ENCODE results near the gene DHRSX.
"Not testable (repeated sequence)": the region's sequence is repeated elsewhere in the genome, so short reads cannot be mapped to it uniquely, and the experiment has no call there.

DHRSX gene

GRCh38 chrX:2425286-2426071 is 75.3 kb downstream of the DHRSX start:
- no peak for DNase-seq (ENCODE audit: low read depth in 2 of 2)

GRCh38 chrX:2424317-2424716 is 76.5 kb downstream of the DHRSX start:
- no peak for DNase-seq (ENCODE audit: low read depth in 2 of 2)

- DNase-seq (ENCODE audit: low read depth in 2 of 2) = no peak
These were observed 76.9 kb downstream of the DHRSX start for GRCh38 chrX:2423899-2424298.

GRCh38 chrX:2423282-2423681 is 77.5 kb downstream of the DHRSX start:
- no peak for DNase-seq (ENCODE audit: low read depth in 2 of 2)

GRCh38 chrX:2419418-2419817 is 81.4 kb downstream of the DHRSX start:
- DNase-seq (ENCODE audit: low read depth in 2 of 2) = not testable (repeated sequence)

GRCh38 chrX:2418000-2418399 is 82.8 kb downstream of the DHRSX start:
- DNase-seq (ENCODE audit: low read depth in 2 of 2) = no peak

- DNase-seq (ENCODE audit: low read depth in 2 of 2) = no peak
These were observed 83.7 kb downstream of the DHRSX start for GRCh38 chrX:2416851-2417604.

GRCh38 chrX:2414384-2414783 is 86.4 kb downstream of the DHRSX start:
- DNase-seq (ENCODE audit: low read depth in 2 of 2) = no peak

GRCh38 chrX:2413969-2414368 is 86.8 kb downstream of the DHRSX start:
- DNase-seq (ENCODE audit: low read depth in 2 of 2) = no peak

GRCh38 chrX:2412131-2412530 is 88.6 kb downstream of the DHRSX start:
- DNase-seq (ENCODE audit: low read depth in 2 of 2) = no peak

- DNase-seq (ENCODE audit: low read depth in 2 of 2) = no peak
These were observed 90.3 kb downstream of the DHRSX start for GRCh38 chrX:2410279-2411020.

- no peak for DNase-seq (ENCODE audit: low read depth in 2 of 2)
These were observed 91.0 kb downstream of the DHRSX start for GRCh38 chrX:2409796-2410195.

- no peak for DNase-seq (ENCODE audit: low read depth in 2 of 2)
These were observed 91.9 kb downstream of the DHRSX start for GRCh38 chrX:2408856-2409255.

- no peak for DNase-seq (ENCODE audit: low read depth in 2 of 2)
These were observed 93.8 kb downstream of the DHRSX start for GRCh38 chrX:2406891-2407518.

- DNase-seq (ENCODE audit: low read depth in 2 of 2) = no peak
These were observed 96.0 kb downstream of the DHRSX start for GRCh38 chrX:2404776-2405175.

GRCh38 chrX:2402361-2402690 is 98.5 kb downstream of the DHRSX start:
- DNase-seq (ENCODE audit: low read depth in 2 of 2) = no peak

GRCh38 chrX:2401590-2402360 is 99.0 kb downstream of the DHRSX start:
- no peak for DNase-seq (ENCODE audit: low read depth in 2 of 2)

GRCh38 chrX:2401201-2401589 is 99.6 kb downstream of the DHRSX start:
- DNase-seq (ENCODE audit: low read depth in 2 of 2) = no peak

- DNase-seq (ENCODE audit: low read depth in 2 of 2) = no peak
These were observed 102.6 kb downstream of the DHRSX start for GRCh38 chrX:2398064-2398656.

GRCh38 chrX:2397229-2398063 is 103.3 kb downstream of the DHRSX start:
- DNase-seq (ENCODE audit: low read depth in 2 of 2) = no peak
